Peyer's patch (tissue), 4 donors: ENCODE results near the gene C10orf88.

Experiments
- CTCF ChIP-seq, 6 experiments: fragments of 450-650 bp in 4 of 6; fragments of 200-600 bp in 2 of 6; sonication (generic) in 1 of 6; IDR thresholded peaks; one replicate each; pipeline ENCODE4 v1.5.1; 2017 to 2019; ENCODE audit warnings: antibody characterized with exemption in 6 of 6, mild to moderate bottlenecking in 3 of 6, moderate library complexity in 1 of 6
- POLR2A ChIP-seq, 2 donors: fragments of 450-650 bp; IDR thresholded peaks; one replicate each; pipeline ENCODE4 v1.5.1; 2017; ENCODE audit warnings: antibody characterized with exemption in 2 of 2, mild to moderate bottlenecking in 2 of 2, moderate library complexity in 2 of 2

GRCh38 chr10:122894261-122894944, 59.6 kb downstream of the C10orf88 start:
- no peak for TF ChIP-seq POLR2A (IDR thresholded peaks at IDR 0.05)
- no peak for TF ChIP-seq CTCF (IDR thresholded peaks at IDR 0.05)
